ENCODE data around the gene LOC101059915.
A peak's percentile ranks its signal among the peaks of the same experiment; 100 is the strongest.

Gene LOC101059915

GRCh38 chrX:71621603-71622002 lies 45.7 kb upstream of the LOC101059915 start:
- peak; percentile 16 for DNase-seq (ENCODE audit: low read depth)
- TF ChIP-seq CTCF (IDR thresholded peaks at IDR 0.05; ENCODE audit: low read length, missing control alignments) = no peak
- no peak overlapping the region for H3K4me3 ChIP-seq (replicated peaks; ENCODE audit: low read depth, low read length)

GRCh38 chrX:71622032-71622575 lies 45.2 kb upstream of the LOC101059915 start:
- TF ChIP-seq CTCF (IDR thresholded peaks at IDR 0.05; ENCODE audit: low read length, missing control alignments) = no peak
- peak; percentile 20 for DNase-seq (ENCODE audit: low read depth)
- H3K4me3 ChIP-seq (replicated peaks; ENCODE audit: low read depth, low read length) = no peak overlapping the region

DNA sequence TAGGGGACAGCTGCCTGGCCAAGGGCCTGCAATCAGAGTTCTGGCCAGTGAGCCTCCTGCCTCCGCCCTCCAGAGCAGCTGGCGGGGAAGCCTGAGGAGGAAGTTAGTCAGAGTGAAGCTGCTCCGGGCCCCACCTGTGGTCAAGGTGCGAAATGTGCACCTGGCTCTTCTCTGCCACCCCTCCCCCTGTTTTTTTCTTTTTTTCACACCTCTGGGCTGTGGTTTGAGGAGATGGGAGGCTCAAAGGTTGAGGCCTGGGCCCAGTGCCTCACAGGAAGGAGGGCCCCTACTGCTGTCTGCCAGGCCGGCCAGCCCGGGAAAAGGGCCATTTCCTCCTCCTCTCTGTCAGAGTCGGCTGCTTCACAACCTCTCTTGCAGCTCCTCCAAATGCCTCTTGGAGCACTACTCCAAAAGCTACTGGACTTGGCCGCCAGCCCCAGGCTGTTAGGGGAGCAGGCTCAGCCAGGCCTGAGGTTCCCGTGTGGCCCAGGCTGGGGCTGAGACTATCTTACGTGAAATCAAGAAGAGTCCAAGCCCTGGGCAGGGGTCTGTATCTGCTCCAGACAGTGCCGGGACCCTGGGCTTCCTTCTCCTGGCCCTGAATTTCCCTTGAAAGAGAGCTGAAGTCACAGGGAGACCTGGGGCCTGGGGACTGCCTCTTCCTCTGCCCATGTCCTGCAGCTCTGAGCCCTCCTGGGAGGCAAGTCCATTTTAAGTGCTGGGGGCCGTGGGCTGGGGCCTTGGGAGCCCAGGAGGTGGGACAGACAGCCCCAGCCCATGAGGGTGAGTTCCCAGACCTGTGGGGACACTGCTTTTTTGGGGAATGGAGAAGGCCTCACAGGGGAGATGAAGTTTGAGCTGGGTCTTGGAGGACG lies 44.5 kb upstream of the LOC101059915 start:
- H3K4me3 ChIP-seq (replicated peaks; ENCODE audit: low read depth, low read length) = no peak overlapping the region
- DNase-seq (ENCODE audit: low read depth) = peak; percentile 77
- peak; percentile 42 for TF ChIP-seq CTCF (IDR thresholded peaks at IDR 0.05; ENCODE audit: low read length, missing control alignments)

GRCh38 chrX:71623714-71624113 lies 43.6 kb upstream of the LOC101059915 start:
- TF ChIP-seq CTCF (IDR thresholded peaks at IDR 0.05; ENCODE audit: low read length, missing control alignments) = no peak
- no peak overlapping the region for H3K4me3 ChIP-seq (replicated peaks; ENCODE audit: low read depth, low read length)

GRCh38 chrX:71625471-71625870 lies 41.9 kb upstream of the LOC101059915 start:
- TF ChIP-seq CTCF (IDR thresholded peaks at IDR 0.05; ENCODE audit: low read length, missing control alignments) = no peak
- H3K4me3 ChIP-seq (replicated peaks; ENCODE audit: low read depth, low read length) = no peak overlapping the region
- DNase-seq (ENCODE audit: low read depth) = no peak

More at GRCh38 chrX:71623714-71624113, 43.6 kb upstream of the LOC101059915 start:
- no peak for DNase-seq (ENCODE audit: low read depth)

- no peak for DNase-seq (ENCODE audit: low read depth)
- TF ChIP-seq CTCF (IDR thresholded peaks at IDR 0.05; ENCODE audit: low read length, missing control alignments) = no peak
- H3K4me3 ChIP-seq (replicated peaks; ENCODE audit: low read depth, low read length) = no peak overlapping the region
These were observed 40.8 kb upstream of the LOC101059915 start for GRCh38 chrX:71626576-71626975.
